Progenitor cell of endocrine pancreas (in vitro differentiated cells): ENCODE results near the gene SFTA2. TPM values are rescaled to one million over a fixed set of nuclear protein-coding genes. Genes with fewer than 3 reads are reported as not detected.

Experiments used
- DNase-seq: peaks from one replicate; pipeline ENCODE4 v3.0.0; 2021; ENCODE audit warnings: low spot score; ENCODE audit not compliant: unreplicated experiment
- H3K27ac Mint-ChIP-seq: 2 replicates; pipeline ENCODE4 v1.8.0; 2021; ENCODE audit warnings: mild to moderate bottlenecking, moderate library complexity, mixed read lengths
- H3K27me3 Mint-ChIP-seq: 2 replicates; pipeline ENCODE4 v1.8.0; 2021; ENCODE audit warnings: mixed read lengths
- H3K36me3 Mint-ChIP-seq: 2 replicates; pipeline ENCODE4 v1.8.0; 2022; ENCODE audit warnings: mixed read lengths; ENCODE audit not compliant: insufficient read depth
- H3K4me1 Mint-ChIP-seq: 2 replicates; pipeline ENCODE4 v1.8.0; 2021; ENCODE audit warnings: low read depth, mixed read lengths
- H3K4me3 Mint-ChIP-seq: 2 replicates; pipeline ENCODE4 v1.8.0; 2021; ENCODE audit warnings: low read depth, mild to moderate bottlenecking, moderate library complexity, mixed read lengths
- H3K9me3 Mint-ChIP-seq: 2 replicates; pipeline ENCODE4 v1.8.0; 2021; ENCODE audit warnings: low read depth, mixed read lengths
- CTCF ChIP-seq: fragments of 200-600 bp; sonication (generic); IDR thresholded peaks from one replicate; pipeline ENCODE4 v1.5.0; 2021; ENCODE audit warnings: antibody characterized with exemption, mild to moderate bottlenecking; ENCODE audit not compliant: unreplicated experiment
- total RNA-seq: library from RNA; stranded (reverse); gene quantifications from 2 replicates; pipeline ENCODE4 v1.2.1, GENCODE V29; 2021

The SFTA2 gene
- total RNA-seq, 1 donor from 2014 or later = 2.6 TPM

GRCh38 chr6:30901436-30901835 is 30.5 kb downstream of the SFTA2 start:
- Mint-ChIP-seq H3K9me3 (no peaks in the 10 kb centered on the region), H3K4me3 (no peak overlapping the region), H3K27ac (no peak overlapping the region), H3K4me1 (no peaks in the 10 kb centered on the region), H3K36me3 (peaks cover 8% of the 10 kb centered on the region), H3K27me3 (no peaks in the 10 kb centered on the region)
- no peak for TF ChIP-seq CTCF
- no peak for DNase-seq

- H3K9me3 Mint-ChIP-seq = no peaks in the 10 kb centered on the region
Observed at GRCh38 chr6:30900863-30901417, 31.0 kb downstream of the SFTA2 start.

GRCh38 chr6:30898750-30899360 is 33.1 kb downstream of the SFTA2 start:
- H3K4me3 Mint-ChIP-seq = no peak overlapping the region
- H3K9me3 Mint-ChIP-seq = no peaks in the 10 kb centered on the region
- H3K27me3 Mint-ChIP-seq = no peaks in the 10 kb centered on the region
- no peak for DNase-seq
- H3K36me3 Mint-ChIP-seq = peaks cover 18% of the 10 kb centered on the region
- no peak for TF ChIP-seq CTCF
- H3K4me1 Mint-ChIP-seq = no peaks in the 10 kb centered on the region
- no peak overlapping the region for H3K27ac Mint-ChIP-seq

More at GRCh38 chr6:30900863-30901417, 31.0 kb downstream of the SFTA2 start:
- Mint-ChIP-seq H3K4me1 (no peaks in the 10 kb centered on the region), H3K27ac (no peak overlapping the region), H3K36me3 (peaks cover 9% of the 10 kb centered on the region), H3K27me3 (no peaks in the 10 kb centered on the region), H3K4me3 (no peak overlapping the region)
- no peak for DNase-seq
- no peak for TF ChIP-seq CTCF

DNA sequence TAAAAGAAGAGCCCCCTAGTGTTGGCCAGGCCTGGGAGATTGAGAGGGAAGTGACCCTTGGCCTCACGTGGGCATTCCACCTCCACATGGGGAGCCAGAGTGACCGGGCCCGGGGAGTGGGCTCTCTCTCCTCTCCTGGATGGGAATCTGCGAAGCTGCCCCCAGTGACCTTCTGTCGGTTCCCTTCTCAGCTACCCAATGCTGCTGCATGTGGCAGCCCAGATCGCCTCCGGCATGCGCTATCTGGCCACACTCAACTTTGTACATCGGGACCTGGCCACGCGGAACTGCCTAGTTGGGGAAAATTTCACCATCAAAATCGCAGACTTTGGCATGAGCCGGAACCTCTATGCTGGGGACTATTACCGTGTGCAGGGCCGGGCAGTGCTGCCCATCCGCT is 34.1 kb downstream of the SFTA2 start:
- Mint-ChIP-seq H3K9me3 (no peaks in the 10 kb centered on the region), H3K27ac (no peak overlapping the region), H3K4me3 (no peak overlapping the region), H3K4me1 (no peaks in the 10 kb centered on the region), H3K27me3 (no peaks in the 10 kb centered on the region), H3K36me3 (peaks cover 18% of the 10 kb centered on the region)
- DNase-seq = no peak
- no peak for TF ChIP-seq CTCF

DNA sequence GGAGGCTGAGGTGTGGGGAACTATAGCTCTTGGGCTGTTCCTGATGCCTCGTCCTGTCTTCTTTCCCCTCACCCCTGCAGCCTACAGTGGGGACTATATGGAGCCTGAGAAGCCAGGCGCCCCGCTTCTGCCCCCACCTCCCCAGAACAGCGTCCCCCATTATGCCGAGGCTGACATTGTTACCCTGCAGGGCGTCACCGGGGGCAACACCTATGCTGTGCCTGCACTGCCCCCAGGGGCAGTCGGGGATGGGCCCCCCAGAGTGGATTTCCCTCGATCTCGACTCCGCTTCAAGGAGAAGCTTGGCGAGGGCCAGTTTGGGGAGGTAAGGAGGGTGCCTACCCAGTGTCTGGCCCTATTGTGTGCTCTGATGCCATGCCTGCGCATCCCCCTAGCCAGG is 35.4 kb downstream of the SFTA2 start:
- Mint-ChIP-seq H3K27me3 (no peaks in the 10 kb centered on the region), H3K27ac (no peak overlapping the region), H3K9me3 (no peaks in the 10 kb centered on the region), H3K4me3 (no peak overlapping the region), H3K4me1 (no peaks in the 10 kb centered on the region), H3K36me3 (peaks cover 24% of the 10 kb centered on the region)
- TF ChIP-seq CTCF = no peak
- no peak for DNase-seq
